ENCODE measurements around the gene SPIRE1.

- TF ChIP-seq GATA2 (IDR thresholded peaks at IDR 0.05; ENCODE audit: low read depth, low read length): no peak
- no peak for TF ChIP-seq GATA3 (IDR thresholded peaks at IDR 0.05; ENCODE audit: low read depth, low read length)
Observed at GRCh38 chr18:12434541-12434929, 223.4 kb downstream of the SPIRE1 start.
